ENCODE data around the gene SNAP25. TPM values are rescaled to one million over a fixed set of nuclear protein-coding genes. Genes with fewer than 3 reads are reported as not detected.

Gene SNAP25
- total RNA-seq, 1 experiment from 2014 or later = 0.39 TPM

- ATAC-seq (no peak), DNase-seq (ENCODE audit: low read depth, low spot score) (no peak)
- H3K27me3 ChIP-seq (ENCODE audit: insufficient read depth, low read length) = no peaks in the 10 kb centered on the region
- RAD21 ChIA-PET (ENCODE audit: low non-redundant PET in 1 of 2, low total read pairs in 2 of 2, uncharacterized antibody in 2 of 2, unreplicated experiment in 2 of 2) = no interaction called here
- H3K9me3 ChIP-seq (ENCODE audit: control insufficient read depth in 1 of 2, insufficient read depth in 1 of 2, low read depth in 1 of 2, low read length in 2 of 2) = no peaks in the 10 kb centered on the region
- POLR2A ChIA-PET = no interaction called here
- no peak overlapping the region for H3K9ac ChIP-seq (ENCODE audit: low read length)
- H3K79me2 ChIP-seq (ENCODE audit: insufficient read depth, low read length) = no peaks in the 10 kb centered on the region
- TF ChIP-seq JUND (IDR thresholded peaks at IDR 0.05) (no peak), YY1 (IDR thresholded peaks at IDR 0.05; ENCODE audit: extremely low read depth, insufficient replicate concordance, low read depth, low read length) (no peak), FOSL1 (IDR thresholded peaks at IDR 0.05; ENCODE audit: low read depth) (no peak), EZH2 (IDR thresholded peaks at IDR 0.05) (no peak), ATF3 (IDR thresholded peaks at IDR 0.05) (no peak), TCF7L2 (IDR thresholded peaks at IDR 0.05; ENCODE audit: borderline replicate concordance, extremely low read depth, insufficient read depth, insufficient read length) (no peak), REST (IDR thresholded peaks at IDR 0.05; ENCODE audit: low read depth) (no peak), SIN3A (IDR thresholded peaks at IDR 0.05; ENCODE audit: low read depth) (no peak), POLR2AphosphoS5 (IDR thresholded peaks at IDR 0.05; ENCODE audit: low read depth, low read length) (no peak)
- no peak overlapping the region for H3K4me3 ChIP-seq (replicated peaks in 1 of 2; ENCODE audit: low read depth in 1 of 2, low read length in 2 of 2)
- H2AFZ ChIP-seq (ENCODE audit: low read depth, low read length, poor library complexity, severe bottlenecking) = no peak overlapping the region
- H3K4me1 ChIP-seq (ENCODE audit: control insufficient read depth in 1 of 2, insufficient read depth in 2 of 2, low read length in 2 of 2) = no peaks in the 10 kb centered on the region
- intact Hi-C loops (cut with micrococcal nuclease) = no loop called here
- CTCF ChIA-PET = no interaction called here
- H3K9me2 ChIP-seq (ENCODE audit: insufficient read depth) = no peaks in the 10 kb centered on the region
- no peak overlapping the region for H3K4me2 ChIP-seq (ENCODE audit: low read length)
- BruUV-seq (replicated peaks) = no TSS peak
- no peak overlapping the region for H3K27ac ChIP-seq (ENCODE audit: low read depth, low read length)
- no peaks in the 10 kb centered on the region for H4K20me1 ChIP-seq (ENCODE audit: insufficient read depth)
- H3K36me3 ChIP-seq (ENCODE audit: control insufficient read depth in 1 of 2, insufficient read depth in 2 of 2, low read length in 2 of 2) = no peaks in the 10 kb centered on the region
These were observed 105.7 kb downstream of the SNAP25 start for GRCh38 chr20:10324198-10324847.
